ENCODE results near the gene DYRK3.

Gene DYRK3

DNA sequence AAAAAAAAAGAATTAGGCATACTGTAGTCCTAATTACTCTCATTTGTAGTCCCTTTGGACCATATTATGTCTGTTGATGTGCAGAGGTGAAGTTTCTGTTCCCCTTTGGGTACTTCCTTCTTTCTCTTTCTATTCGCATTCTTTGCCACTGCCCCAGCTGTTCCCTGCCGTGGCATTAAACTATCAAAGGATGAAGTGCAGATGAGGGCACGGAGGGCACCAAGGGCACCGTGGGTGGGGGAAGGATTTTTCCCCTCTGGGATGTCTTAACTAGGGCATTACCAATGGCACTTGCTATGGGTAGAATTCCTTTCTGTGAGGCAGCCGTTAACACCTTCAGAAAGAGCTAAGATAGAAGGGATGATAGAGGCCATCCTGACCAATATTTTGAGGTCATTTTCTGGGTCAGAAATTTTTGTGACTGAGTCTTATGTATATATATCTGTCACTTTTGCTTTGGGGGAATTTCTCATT, 44.4 kb downstream of the DYRK3 start:
- DNase-seq (ENCODE audit: low read depth), result peak; percentile 64
- no peak overlapping the region for H3K4me3 ChIP-seq (ENCODE audit: low read depth, low read length)
- TF ChIP-seq, protein P1, sequence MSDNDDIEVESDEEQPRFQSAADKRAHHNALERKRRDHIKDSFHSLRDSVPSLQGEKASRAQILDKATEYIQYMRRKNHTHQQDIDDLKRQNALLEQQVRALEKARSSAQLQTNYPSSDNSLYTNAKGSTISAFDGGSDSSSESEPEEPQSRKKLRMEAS (IDR thresholded peaks at IDR 0.05; ENCODE audit: low read depth, low read length), result no peak
- TF ChIP-seq POLR2A (IDR thresholded peaks at IDR 0.05; ENCODE audit: extremely low read depth, insufficient read length), result no peak

DNA sequence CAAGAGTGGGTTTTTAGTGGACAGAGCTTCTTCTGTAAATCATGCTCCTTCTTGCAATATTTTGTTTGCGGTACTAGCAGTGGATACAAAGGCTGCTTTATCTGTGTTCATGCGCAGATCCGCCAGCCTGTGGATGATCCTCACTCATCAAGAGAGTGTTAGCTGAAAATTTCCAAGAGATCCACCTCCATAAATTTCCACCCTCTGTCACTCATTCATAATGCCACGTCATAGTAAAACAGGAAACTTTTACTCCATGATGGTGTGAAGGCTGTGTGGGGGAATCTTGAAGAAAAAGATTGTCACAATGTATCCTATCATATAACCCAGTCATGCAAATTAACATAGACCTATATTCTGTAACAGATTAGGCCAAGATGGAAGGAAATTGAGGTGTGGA, 44.9 kb downstream of the DYRK3 start:
- no peak overlapping the region for H3K4me3 ChIP-seq (ENCODE audit: low read depth, low read length)
- DNase-seq (ENCODE audit: low read depth), result no peak
- TF ChIP-seq, protein P2, sequence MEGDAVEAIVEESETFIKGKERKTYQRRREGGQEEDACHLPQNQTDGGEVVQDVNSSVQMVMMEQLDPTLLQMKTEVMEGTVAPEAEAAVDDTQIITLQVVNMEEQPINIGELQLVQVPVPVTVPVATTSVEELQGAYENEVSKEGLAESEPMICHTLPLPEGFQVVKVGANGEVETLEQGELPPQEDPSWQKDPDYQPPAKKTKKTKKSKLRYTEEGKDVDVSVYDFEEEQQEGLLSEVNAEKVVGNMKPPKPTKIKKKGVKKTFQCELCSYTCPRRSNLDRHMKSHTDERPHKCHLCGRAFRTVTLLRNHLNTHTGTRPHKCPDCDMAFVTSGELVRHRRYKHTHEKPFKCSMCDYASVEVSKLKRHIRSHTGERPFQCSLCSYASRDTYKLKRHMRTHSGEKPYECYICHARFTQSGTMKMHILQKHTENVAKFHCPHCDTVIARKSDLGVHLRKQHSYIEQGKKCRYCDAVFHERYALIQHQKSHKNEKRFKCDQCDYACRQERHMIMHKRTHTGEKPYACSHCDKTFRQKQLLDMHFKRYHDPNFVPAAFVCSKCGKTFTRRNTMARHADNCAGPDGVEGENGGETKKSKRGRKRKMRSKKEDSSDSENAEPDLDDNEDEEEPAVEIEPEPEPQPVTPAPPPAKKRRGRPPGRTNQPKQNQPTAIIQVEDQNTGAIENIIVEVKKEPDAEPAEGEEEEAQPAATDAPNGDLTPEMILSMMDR (IDR thresholded peaks at IDR 0.05; ENCODE audit: low read depth, low read length), result no peak
- no peak for TF ChIP-seq POLR2A (IDR thresholded peaks at IDR 0.05; ENCODE audit: extremely low read depth, insufficient read length)
- no peak for TF ChIP-seq MYC (IDR thresholded peaks at IDR 0.05; ENCODE audit: low read depth, low read length)
- TF ChIP-seq, protein P1 (IDR thresholded peaks at IDR 0.05; ENCODE audit: low read depth, low read length), result no peak

DNA sequence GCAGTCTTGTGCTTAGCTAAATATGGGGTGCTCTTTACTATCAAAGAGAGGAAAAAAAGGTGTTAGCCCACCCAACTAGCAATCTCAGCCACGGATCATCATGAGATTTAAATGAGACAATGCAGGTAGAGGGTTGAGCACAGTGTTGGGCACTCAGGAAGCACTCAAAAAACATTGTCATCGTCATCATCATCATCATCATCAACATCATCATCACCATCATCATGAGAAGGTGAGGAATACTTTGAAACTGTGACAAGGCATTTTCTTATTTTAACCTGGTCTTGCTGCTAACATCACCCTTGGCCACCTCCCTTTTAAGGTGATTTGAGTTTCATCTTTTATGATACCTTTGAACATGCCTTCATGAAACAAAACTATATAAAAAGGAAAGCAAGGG, 46.0 kb downstream of the DYRK3 start:
- no peak overlapping the region for H3K4me3 ChIP-seq (ENCODE audit: low read depth, low read length)
- TF ChIP-seq, protein P2 (IDR thresholded peaks at IDR 0.05; ENCODE audit: low read depth, low read length), result no peak
- DNase-seq (ENCODE audit: low read depth), result no peak

DNA sequence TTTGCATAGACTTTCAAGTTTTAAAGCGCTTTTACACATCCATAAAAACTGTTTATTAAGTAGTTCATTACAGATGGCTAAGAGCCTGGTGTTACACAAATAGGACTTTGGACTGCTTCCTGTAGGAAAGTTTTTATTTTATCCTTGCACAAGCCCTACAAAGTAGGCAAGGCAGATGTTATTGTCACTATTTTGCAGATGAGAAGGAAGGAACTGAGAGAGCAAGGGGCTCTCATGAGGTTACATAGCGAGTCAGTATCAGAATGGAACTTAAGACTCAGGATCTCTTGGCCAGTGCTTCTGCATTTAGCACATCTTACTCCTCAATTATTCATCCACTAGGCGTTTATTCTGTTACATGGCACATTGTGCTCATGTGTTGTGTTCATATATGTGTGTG, 46.8 kb downstream of the DYRK3 start:
- no peak for TF ChIP-seq MYC (IDR thresholded peaks at IDR 0.05; ENCODE audit: low read depth, low read length)
- TF ChIP-seq, protein P2 (IDR thresholded peaks at IDR 0.05; ENCODE audit: low read depth, low read length), result no peak
- TF ChIP-seq, protein P1 (IDR thresholded peaks at IDR 0.05; ENCODE audit: low read depth, low read length), result no peak
- no peak for TF ChIP-seq POLR2A (IDR thresholded peaks at IDR 0.05; ENCODE audit: extremely low read depth, insufficient read length)
- H3K4me3 ChIP-seq (ENCODE audit: low read depth, low read length), result no peak overlapping the region
- DNase-seq (ENCODE audit: low read depth), result no peak

DNA sequence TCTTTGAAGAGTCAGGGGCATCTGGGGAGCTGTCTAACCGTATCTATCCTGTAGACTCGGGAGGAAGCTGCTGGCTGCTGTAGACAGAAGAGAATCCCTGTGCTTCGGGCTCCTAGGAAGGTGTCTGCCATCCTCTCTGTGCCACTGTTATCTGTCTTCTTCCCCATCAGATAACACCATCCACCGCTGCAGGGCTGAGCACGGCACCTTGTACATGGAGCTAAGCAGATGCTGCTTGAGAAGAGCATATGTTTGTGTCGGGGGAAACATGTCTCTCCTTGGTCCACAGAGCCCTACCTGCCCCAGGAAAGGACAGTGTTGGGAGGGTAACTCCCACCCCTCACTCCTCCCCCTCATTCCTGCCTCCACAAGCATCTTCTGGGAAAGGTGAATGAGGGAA, 48.0 kb downstream of the DYRK3 start:
- TF ChIP-seq, protein P1 (IDR thresholded peaks at IDR 0.05; ENCODE audit: low read depth, low read length), result no peak
- TF ChIP-seq POLR2A (IDR thresholded peaks at IDR 0.05; ENCODE audit: extremely low read depth, insufficient read length) (no peak), MYC (IDR thresholded peaks at IDR 0.05; ENCODE audit: low read depth, low read length) (no peak)
- TF ChIP-seq, protein P2 (IDR thresholded peaks at IDR 0.05; ENCODE audit: low read depth, low read length), result no peak
- no peak for DNase-seq (ENCODE audit: low read depth)
- H3K4me3 ChIP-seq (ENCODE audit: low read depth, low read length), result no peak overlapping the region

DNA sequence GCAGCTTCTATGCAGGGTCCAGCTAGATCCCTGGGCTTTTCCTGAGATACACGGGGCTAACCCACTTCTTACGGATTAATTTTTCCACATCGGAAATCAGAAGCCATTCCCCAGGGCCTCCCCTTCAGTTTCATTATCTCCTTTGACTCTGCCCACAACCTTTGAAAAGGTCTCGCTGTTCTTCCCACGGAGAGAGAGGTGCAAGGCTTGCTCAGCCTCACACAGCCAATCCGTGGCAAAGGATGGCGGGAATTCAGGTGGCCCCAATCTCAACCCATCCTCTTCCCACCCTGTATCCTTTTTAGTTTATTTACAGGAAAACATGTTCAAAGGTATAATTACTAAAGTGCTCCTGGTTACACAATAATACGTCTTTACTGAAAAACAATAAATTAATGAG, 48.7 kb downstream of the DYRK3 start:
- no peak for DNase-seq (ENCODE audit: low read depth)
- peak overlapping the region; percentile 35 for H3K4me3 ChIP-seq (ENCODE audit: low read depth, low read length)
- TF ChIP-seq, protein P1 (IDR thresholded peaks at IDR 0.05; ENCODE audit: low read depth, low read length), result no peak
- TF ChIP-seq MYC (IDR thresholded peaks at IDR 0.05; ENCODE audit: low read depth, low read length), result no peak
- TF ChIP-seq, protein P2 (IDR thresholded peaks at IDR 0.05; ENCODE audit: low read depth, low read length), result no peak
- TF ChIP-seq POLR2A (IDR thresholded peaks at IDR 0.05; ENCODE audit: extremely low read depth, insufficient read length), result no peak

All from NB4 (cell line).